Endodermal cell (in vitro differentiated cells): Measurements from ENCODE around the gene TPX2. TPM values are rescaled to one million over a fixed set of nuclear protein-coding genes. Genes with fewer than 3 reads are reported as not detected.

Experiments used
- DNase-seq: peaks from one replicate; pipeline ENCODE4 v3.0.0-alpha.2; 2017
- H3K27ac ChIP-seq: 2 replicates; pipeline ENCODE4 v1.5.1; 2013; ENCODE audit warnings: mild to moderate bottlenecking, low read depth, low read length, moderate library complexity
- H3K27me3 ChIP-seq: 2 replicates; pipeline ENCODE4 v1.6.1; 2013; ENCODE audit warnings: mild to moderate bottlenecking, low read length, moderate library complexity; ENCODE audit not compliant: insufficient read depth, control insufficient read depth, poor library complexity, severe bottlenecking
- H3K36me3 ChIP-seq: 2 replicates; pipeline ENCODE4 v1.7.0; 2013; ENCODE audit warnings: mild to moderate bottlenecking, low read length, moderate library complexity; ENCODE audit not compliant: control insufficient read depth, insufficient read depth
- H3K4me1 ChIP-seq: one replicate; pipeline ENCODE4 v1.7.0; 2013; ENCODE audit warnings: low read length; ENCODE audit not compliant: control insufficient read depth, insufficient read depth
- H3K4me3 ChIP-seq: 2 replicates; pipeline ENCODE4 v1.5.1; 2013; ENCODE audit warnings: mild to moderate bottlenecking, low read length, moderate library complexity
- H3K9ac ChIP-seq: 2 replicates; pipeline ENCODE4 v1.6.1; 2013; ENCODE audit warnings: mild to moderate bottlenecking, low read length, moderate library complexity; ENCODE audit not compliant: poor library complexity, severe bottlenecking; ENCODE audit errors: extremely low read depth
- H3K9me3 ChIP-seq: 2 replicates; pipeline ENCODE4 v1.6.1; 2013; ENCODE audit warnings: mild to moderate bottlenecking, low read length, moderate library complexity; ENCODE audit not compliant: control insufficient read depth
- H3K27ac Mint-ChIP-seq: 2 replicates; pipeline ENCODE4 v1.8.0; 2020; ENCODE audit warnings: mixed read lengths
- H3K27me3 Mint-ChIP-seq: 2 replicates; pipeline ENCODE4 v1.8.0; 2021; ENCODE audit warnings: mild to moderate bottlenecking, mixed read lengths; ENCODE audit not compliant: insufficient read depth
- H3K36me3 Mint-ChIP-seq: 2 replicates; pipeline ENCODE4 v1.8.0; 2020; ENCODE audit warnings: low read depth, mixed read lengths
- H3K4me1 Mint-ChIP-seq: 2 replicates; pipeline ENCODE4 v1.8.0; 2020; ENCODE audit warnings: mixed read lengths
- H3K4me3 Mint-ChIP-seq: 2 replicates; pipeline ENCODE4 v1.8.0; 2020; ENCODE audit warnings: mild to moderate bottlenecking, moderate library complexity, mixed read lengths
- H3K9me3 Mint-ChIP-seq: 2 replicates; pipeline ENCODE4 v1.8.0; 2020; ENCODE audit warnings: mild to moderate bottlenecking, mixed read lengths
- CTCF ChIP-seq: fragments of 200-600 bp; sonication (generic); conservative IDR thresholded peaks from 2 replicates; pipeline ENCODE4 v1.5.0; 2021; ENCODE audit warnings: antibody characterized with exemption, mild to moderate bottlenecking
- WGBS, 2 experiments: methylation state at CpG; one replicate each; pipeline versions ENCODE4 v1.1.5 to v1.1.7; 2013; ENCODE audit warnings: missing lambda C conversion rate in 2 of 2, mixed read lengths in 1 of 2; ENCODE audit not compliant: insufficient coverage in 1 of 2, insufficient read length in 1 of 2; 5-methylcytosine and 5-hydroxymethylcytosine counted together
- total RNA-seq, 2 donors: library from RNA; stranded (reverse); fragmentation: NEBNext Ultra II Directional in 1 of 2; extraction: Animal tissue kit (Norgen Biotek cat#: 25700) in 1 of 2; gene quantifications; 2 replicates in 1 of 2; 3 replicates in 1 of 2; pipeline ENCODE4 v1.2.1, GENCODE V29; 2021

TPX2 gene
- total RNA-seq, 2 donors from 2014 or later, result 108 to 118 TPM

- Mint-ChIP-seq H3K27me3 (no peaks in the 10 kb centered on the region), H3K4me1 (peaks cover 57% of the 10 kb centered on the region), H3K4me3 (no peak overlapping the region), H3K27ac (peak overlapping the region; percentile 18), H3K36me3 (peaks cover 49% of the 10 kb centered on the region), H3K9me3 (no peaks in the 10 kb centered on the region)
- Histone ChIP-seq H3K9me3 (no peaks in the 10 kb centered on the region), H3K36me3 (peaks cover 26% of the 10 kb centered on the region), H3K27me3 (no peaks in the 10 kb centered on the region), H3K4me1 (peaks cover 7% of the 10 kb centered on the region), H3K4me3 (no peak overlapping the region), H3K9ac (no peak overlapping the region), H3K27ac (no peak overlapping the region)
- DNase-seq, result no peak
- 97% methylated on average over 3 to 5 of the region's 5 CpGs for WGBS, 2 experiments
- TF ChIP-seq CTCF, result no peak
Observed at GRCh38 chr20:31694842-31695593, 44.1 kb upstream of the TPX2 start.

GRCh38 chr20:31695849-31696804, 43.0 kb upstream of the TPX2 start:
- Histone ChIP-seq H3K27ac (no peak overlapping the region), H3K4me3 (no peak overlapping the region), H3K9me3 (no peaks in the 10 kb centered on the region), H3K27me3 (no peaks in the 10 kb centered on the region), H3K9ac (no peak overlapping the region), H3K4me1 (peaks cover 7% of the 10 kb centered on the region), H3K36me3 (peaks cover 28% of the 10 kb centered on the region)
- DNase-seq, result no peak
- Mint-ChIP-seq H3K4me3 (no peak overlapping the region), H3K27ac (peak overlapping the region; percentile 18), H3K9me3 (no peaks in the 10 kb centered on the region), H3K4me1 (peaks cover 57% of the 10 kb centered on the region), H3K27me3 (no peaks in the 10 kb centered on the region), H3K36me3 (peaks cover 52% of the 10 kb centered on the region)
- no peak for TF ChIP-seq CTCF
- 94% methylated on average over 11 to 12 of the region's 12 CpGs for WGBS, 2 experiments

- Mint-ChIP-seq H3K4me1 (peaks cover 48% of the 10 kb centered on the region), H3K36me3 (peaks cover 48% of the 10 kb centered on the region), H3K27me3 (no peaks in the 10 kb centered on the region), H3K9me3 (no peaks in the 10 kb centered on the region), H3K27ac (peak overlapping the region; percentile 71), H3K4me3 (no peak overlapping the region)
- H3K4me3 ChIP-seq, result no peak overlapping the region
- H3K9ac ChIP-seq, result no peak overlapping the region
- no peak overlapping the region for H3K27ac ChIP-seq
- peaks cover 6% of the 10 kb centered on the region for H3K4me1 ChIP-seq
- no peak for TF ChIP-seq CTCF
- peaks cover 37% of the 10 kb centered on the region for H3K36me3 ChIP-seq
- H3K9me3 ChIP-seq, result no peaks in the 10 kb centered on the region
- DNase-seq, result no peak
- no peaks in the 10 kb centered on the region for H3K27me3 ChIP-seq
- WGBS, 2 experiments, result 94 to 97% methylated on average over 7 to 8 of the region's 8 CpGs
Observed at GRCh38 chr20:31698243-31698802, 40.8 kb upstream of the TPX2 start.
